ENCODE results near the gene STAT6.

GRCh38 chr12:57118711-57119271, 7.6 kb upstream of the STAT6 start:
- TF ChIP-seq CTCF (conservative IDR thresholded peaks at IDR 0.05) (no peak), EZH2 (IDR thresholded peaks at IDR 0.05; ENCODE audit: low read depth) (no peak)
